ENCODE data around the gene CAMTA1.

The CAMTA1 gene

GRCh38 chr1:7620196-7620595 is 834.9 kb downstream of the CAMTA1 start:
- FAIRE-seq = no peak
- no peak for DNase-seq (ENCODE audit: low spot score)

GRCh38 chr1:7621334-7622219 is 836.3 kb downstream of the CAMTA1 start:
- DNase-seq (ENCODE audit: low spot score) = peak; percentile 97
- peak; percentile 96 for FAIRE-seq

- FAIRE-seq = no peak
- DNase-seq (ENCODE audit: low spot score) = no peak
Measured at GRCh38 chr1:7623842-7624241, 838.6 kb downstream of the CAMTA1 start.

GRCh38 chr1:7624791-7625355 is 839.6 kb downstream of the CAMTA1 start:
- no peak for DNase-seq (ENCODE audit: low spot score)
- FAIRE-seq = no peak

GRCh38 chr1:7625401-7625800 is 840.1 kb downstream of the CAMTA1 start:
- DNase-seq (ENCODE audit: low spot score) = no peak
- no peak for FAIRE-seq

- no peak for DNase-seq (ENCODE audit: low spot score)
- no peak for FAIRE-seq
Measured at GRCh38 chr1:7628273-7628672, 843.0 kb downstream of the CAMTA1 start.

- no peak for FAIRE-seq
- DNase-seq (ENCODE audit: low spot score) = no peak
Measured at GRCh38 chr1:7629011-7629410, 843.8 kb downstream of the CAMTA1 start.

- DNase-seq (ENCODE audit: low spot score) (no peak), FAIRE-seq (no peak)
Measured at GRCh38 chr1:7629465-7630195, 844.4 kb downstream of the CAMTA1 start.

- no peak for FAIRE-seq
Measured at GRCh38 chr1:7630378-7630777, 845.1 kb downstream of the CAMTA1 start.

GRCh38 chr1:7632176-7632575 is 846.9 kb downstream of the CAMTA1 start:
- FAIRE-seq (no peak), DNase-seq (ENCODE audit: low spot score) (no peak)

More at GRCh38 chr1:7630378-7630777, 845.1 kb downstream of the CAMTA1 start:
- DNase-seq (ENCODE audit: low spot score) = no peak

- no peak for FAIRE-seq
- no peak for DNase-seq (ENCODE audit: low spot score)
Measured at GRCh38 chr1:7632681-7633080, 847.4 kb downstream of the CAMTA1 start.

- DNase-seq (ENCODE audit: low spot score) (no peak), FAIRE-seq (no peak)
Measured at GRCh38 chr1:7633506-7634245, 848.4 kb downstream of the CAMTA1 start.

GRCh38 chr1:7634546-7635240 is 849.4 kb downstream of the CAMTA1 start:
- FAIRE-seq (no peak), DNase-seq (ENCODE audit: low spot score) (no peak)

- FAIRE-seq (no peak), DNase-seq (ENCODE audit: low spot score) (no peak)
Measured at GRCh38 chr1:7636795-7637526, 851.7 kb downstream of the CAMTA1 start.

GRCh38 chr1:7638078-7638477 is 852.8 kb downstream of the CAMTA1 start:
- DNase-seq (ENCODE audit: low spot score) (no peak), FAIRE-seq (no peak)

GRCh38 chr1:7639435-7640131 is 854.3 kb downstream of the CAMTA1 start:
- FAIRE-seq = no peak
- no peak for DNase-seq (ENCODE audit: low spot score)

GRCh38 chr1:7640350-7640749 is 855.1 kb downstream of the CAMTA1 start:
- FAIRE-seq = no peak

GRCh38 chr1:7640920-7641585 is 855.8 kb downstream of the CAMTA1 start:
- no peak for DNase-seq (ENCODE audit: low spot score)
- FAIRE-seq = no peak

More at GRCh38 chr1:7640350-7640749, 855.1 kb downstream of the CAMTA1 start:
- no peak for DNase-seq (ENCODE audit: low spot score)
